ENCODE results near the gene MCF2L2.

DNA sequence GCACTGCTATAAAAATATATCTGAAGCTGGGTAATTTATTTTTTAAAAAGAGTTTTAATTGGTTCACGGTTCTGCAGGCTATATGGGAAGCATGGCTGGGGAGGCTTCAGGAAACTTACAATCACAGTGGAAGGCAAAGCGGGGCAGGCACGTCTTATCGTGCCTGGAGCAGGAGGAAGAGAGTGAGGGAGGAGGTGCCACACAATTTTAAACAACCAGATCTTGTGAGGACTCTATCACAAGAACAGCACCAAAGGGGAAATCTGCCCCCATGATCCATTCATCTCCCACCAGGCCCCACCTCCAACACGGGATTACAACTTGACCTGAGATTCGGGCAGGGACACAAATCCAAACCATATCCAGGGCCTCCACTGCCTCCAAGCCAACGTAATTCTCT is 75.0 kb downstream of the MCF2L2 start:
- TF ChIP-seq CTCF (IDR thresholded peaks at IDR 0.05; ENCODE audit: low read depth, low read length) (no peak), MYC (IDR thresholded peaks at IDR 0.05; ENCODE audit: low read depth, low read length) (no peak)

All from NB4 (cell line).